Activated T-helper 2 cell treated with anti-CD3 and anti-CD28 coated beads, Interferon-gamma antibody, Interleukin-2, Interleukin-4, amounts not matched to agents 10 μg/mL and 5 μg/mL and 100 μg/mL, durations not matched to agents 14 hours and 24 hours and 36 hours (primary cell): ENCODE data around the gene ARHGEF16. TPM values are rescaled to one million over a fixed set of nuclear protein-coding genes. Genes with fewer than 3 reads are reported as not detected.

ENCODE experiments used
- DNase-seq: peaks from one replicate; pipeline ENCODE4 v3.0.0; 2021; ENCODE audit warnings: low spot score
- H3K27ac Mint-ChIP-seq: one replicate; pipeline ENCODE4 v1.8.0; 2021; ENCODE audit warnings: mixed read lengths
- H3K27me3 Mint-ChIP-seq: one replicate; pipeline ENCODE4 v1.8.0; 2021; ENCODE audit warnings: low read depth, mixed read lengths
- H3K36me3 Mint-ChIP-seq: one replicate; pipeline ENCODE4 v1.8.0; 2021; ENCODE audit warnings: low read depth, mixed read lengths
- H3K4me1 Mint-ChIP-seq: one replicate; pipeline ENCODE4 v1.8.0; 2021; ENCODE audit warnings: low read depth, mixed read lengths
- H3K4me3 Mint-ChIP-seq: one replicate; pipeline ENCODE4 v1.8.0; 2021; ENCODE audit warnings: low read depth, mild to moderate bottlenecking, moderate library complexity, mixed read lengths
- H3K9me3 Mint-ChIP-seq: one replicate; pipeline ENCODE4 v1.8.0; 2021; ENCODE audit warnings: mixed read lengths
- intact Hi-C: fragments of 100-400 bp; cut with micrococcal nuclease; formaldehyde crosslinking; loops from one replicate; pipeline ENCODE4 v1.15.1; 2023
- total RNA-seq: library from RNA; stranded (reverse); gene quantifications from 2 replicates; pipeline ENCODE4 v1.2.3, GENCODE V29; 2022

Gene ARHGEF16
- total RNA-seq, 1 donor from 2014 or later, result not detected

DNA sequence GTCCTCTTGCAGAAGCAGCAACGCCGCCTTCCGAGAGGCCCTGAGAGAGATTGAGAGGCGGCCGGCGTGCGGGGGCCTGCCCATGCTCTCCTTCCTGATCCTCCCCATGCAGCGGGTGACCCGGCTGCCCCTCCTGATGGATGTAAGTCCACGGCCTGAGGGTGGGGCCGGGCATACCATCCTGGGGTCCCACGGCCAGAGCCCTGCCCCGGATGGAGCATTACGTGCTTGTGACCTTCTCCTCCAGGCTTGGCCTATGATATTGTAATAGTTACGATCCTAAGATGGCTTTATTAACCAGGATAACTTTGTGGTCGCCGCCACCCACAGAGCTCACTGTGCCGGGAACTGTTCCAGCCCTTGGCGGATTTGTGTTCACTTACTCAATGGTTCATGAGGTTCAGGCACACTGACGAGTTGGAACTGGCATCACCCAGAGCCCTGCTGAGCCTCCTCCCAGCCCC, 18.9 kb downstream of the ARHGEF16 start:
- no peak for DNase-seq
- H3K36me3 Mint-ChIP-seq, result no peaks in the 10 kb centered on the region
- H3K4me3 Mint-ChIP-seq, result no peak overlapping the region
- intact Hi-C loops, result no loop called here
- no peaks in the 10 kb centered on the region for H3K27me3 Mint-ChIP-seq
- H3K4me1 Mint-ChIP-seq, result no peaks in the 10 kb centered on the region
- H3K9me3 Mint-ChIP-seq, result no peaks in the 10 kb centered on the region
- no peak overlapping the region for H3K27ac Mint-ChIP-seq

DNA sequence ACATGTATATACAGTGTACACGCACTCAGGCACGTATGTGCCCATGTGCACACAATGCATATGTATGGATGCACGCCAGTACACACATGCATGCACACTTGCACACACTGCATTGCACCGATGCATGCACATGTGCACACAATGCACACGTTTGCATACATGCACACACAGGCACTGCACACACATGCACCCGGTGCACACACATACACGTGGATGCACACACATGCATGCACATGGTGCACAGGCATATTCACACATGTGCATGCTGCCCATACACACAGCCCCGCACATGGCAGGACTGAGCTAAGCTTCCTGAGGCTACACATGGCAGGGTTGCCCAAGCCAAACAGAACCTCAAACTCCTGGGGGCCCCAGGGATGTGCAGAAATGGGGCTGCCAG, 19.6 kb downstream of the ARHGEF16 start:
- Mint-ChIP-seq H3K4me1 (no peaks in the 10 kb centered on the region), H3K27ac (no peak overlapping the region), H3K27me3 (no peaks in the 10 kb centered on the region), H3K36me3 (no peaks in the 10 kb centered on the region), H3K4me3 (no peak overlapping the region), H3K9me3 (no peaks in the 10 kb centered on the region)
- intact Hi-C loops, result no loop called here
- DNase-seq, result no peak

DNA sequence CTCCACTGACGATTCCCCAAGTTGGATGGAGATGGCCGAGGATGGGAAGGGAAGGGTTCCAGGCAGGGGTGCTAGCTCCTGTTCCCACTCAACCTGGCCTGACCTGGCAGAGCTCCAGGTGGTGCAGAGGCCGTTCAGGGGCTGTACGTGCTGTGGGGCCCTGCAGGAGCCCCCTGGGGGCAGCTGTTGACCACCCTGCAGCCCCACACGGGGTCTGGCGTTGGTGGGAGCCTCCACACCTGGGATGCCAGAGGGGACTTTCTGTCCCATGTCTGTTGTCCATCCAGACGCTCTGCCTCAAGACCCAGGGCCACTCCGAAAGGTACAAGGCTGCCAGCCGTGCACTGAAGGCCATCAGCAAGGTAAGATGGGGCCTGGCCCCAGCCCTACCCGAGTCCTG, 20.0 kb downstream of the ARHGEF16 start:
- Mint-ChIP-seq H3K4me3 (no peak overlapping the region), H3K36me3 (no peaks in the 10 kb centered on the region), H3K27me3 (no peaks in the 10 kb centered on the region), H3K27ac (no peak overlapping the region), H3K4me1 (no peaks in the 10 kb centered on the region), H3K9me3 (no peaks in the 10 kb centered on the region)
- intact Hi-C loops, result no loop called here
- no peak for DNase-seq

DNA sequence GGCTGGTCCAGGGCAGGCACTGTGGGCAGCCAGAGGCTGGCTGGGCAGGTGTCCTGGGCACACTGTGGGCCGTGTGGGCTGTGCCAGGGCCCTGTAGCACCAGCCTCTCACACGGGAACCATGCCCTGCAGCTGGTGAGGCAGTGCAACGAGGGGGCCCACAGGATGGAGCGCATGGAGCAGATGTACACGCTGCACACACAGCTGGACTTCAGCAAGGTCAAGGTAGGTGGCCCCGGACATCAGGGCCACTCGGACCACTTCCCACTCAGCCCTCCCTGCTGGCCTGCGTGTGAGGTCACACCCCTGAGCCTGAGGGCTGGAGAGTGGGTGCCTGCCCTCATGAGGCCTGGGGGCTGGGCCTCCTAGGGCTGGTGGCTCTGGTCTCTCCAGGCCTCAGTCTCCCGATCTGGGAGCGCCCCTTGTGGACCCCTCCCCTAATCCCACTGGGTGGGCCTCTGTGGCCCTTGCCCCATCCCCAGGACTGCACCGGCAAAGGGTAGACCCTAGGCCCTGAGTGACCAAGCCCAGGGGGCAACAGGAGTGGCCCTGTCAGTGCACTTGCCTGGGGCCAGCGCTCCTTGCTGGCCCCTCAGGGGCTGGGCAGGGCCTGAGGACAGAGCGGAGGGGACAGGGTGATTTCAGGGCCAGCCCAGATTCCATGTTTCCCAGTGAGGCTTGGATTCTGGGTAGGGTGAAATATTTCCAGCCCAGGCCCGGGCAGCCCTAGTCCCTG, 21.5 kb downstream of the ARHGEF16 start:
- Mint-ChIP-seq H3K27me3 (no peaks in the 10 kb centered on the region), H3K4me3 (no peak overlapping the region), H3K4me1 (no peaks in the 10 kb centered on the region)

DNA sequence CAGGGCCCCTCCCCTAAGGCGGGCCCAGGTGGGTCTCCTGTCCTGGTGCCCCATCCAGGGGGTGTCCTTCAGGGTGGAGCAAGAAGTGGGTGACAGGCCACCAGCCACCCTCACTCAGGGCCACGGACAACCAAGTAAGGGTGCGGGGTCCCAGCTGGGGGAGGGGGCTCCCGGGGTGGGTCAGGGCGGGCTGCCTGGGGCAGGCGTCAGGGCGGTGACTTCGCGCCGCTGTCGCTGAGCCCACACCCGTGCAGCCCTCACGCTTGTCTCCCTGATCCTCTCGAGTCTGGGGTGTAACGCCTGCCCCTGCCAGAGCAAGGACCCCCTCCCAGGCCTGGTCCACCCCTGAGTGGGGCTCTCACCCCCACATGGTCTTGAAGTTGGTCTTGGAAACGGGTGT, 22.2 kb downstream of the ARHGEF16 start:
- no peak overlapping the region for H3K27ac Mint-ChIP-seq
- H3K9me3 Mint-ChIP-seq, result no peaks in the 10 kb centered on the region
- H3K4me3 Mint-ChIP-seq, result no peak overlapping the region
- no peaks in the 10 kb centered on the region for H3K36me3 Mint-ChIP-seq
- DNase-seq, result no peak
- no peaks in the 10 kb centered on the region for H3K27me3 Mint-ChIP-seq
- no peaks in the 10 kb centered on the region for H3K4me1 Mint-ChIP-seq
- intact Hi-C loops, result no loop called here

More for the DNA sequence above, 21.5 kb downstream of the ARHGEF16 start:
- Mint-ChIP-seq H3K9me3 (no peaks in the 10 kb centered on the region), H3K27ac (no peak overlapping the region), H3K36me3 (no peaks in the 10 kb centered on the region)
- no peak for DNase-seq
- intact Hi-C loops, result no loop called here

DNA sequence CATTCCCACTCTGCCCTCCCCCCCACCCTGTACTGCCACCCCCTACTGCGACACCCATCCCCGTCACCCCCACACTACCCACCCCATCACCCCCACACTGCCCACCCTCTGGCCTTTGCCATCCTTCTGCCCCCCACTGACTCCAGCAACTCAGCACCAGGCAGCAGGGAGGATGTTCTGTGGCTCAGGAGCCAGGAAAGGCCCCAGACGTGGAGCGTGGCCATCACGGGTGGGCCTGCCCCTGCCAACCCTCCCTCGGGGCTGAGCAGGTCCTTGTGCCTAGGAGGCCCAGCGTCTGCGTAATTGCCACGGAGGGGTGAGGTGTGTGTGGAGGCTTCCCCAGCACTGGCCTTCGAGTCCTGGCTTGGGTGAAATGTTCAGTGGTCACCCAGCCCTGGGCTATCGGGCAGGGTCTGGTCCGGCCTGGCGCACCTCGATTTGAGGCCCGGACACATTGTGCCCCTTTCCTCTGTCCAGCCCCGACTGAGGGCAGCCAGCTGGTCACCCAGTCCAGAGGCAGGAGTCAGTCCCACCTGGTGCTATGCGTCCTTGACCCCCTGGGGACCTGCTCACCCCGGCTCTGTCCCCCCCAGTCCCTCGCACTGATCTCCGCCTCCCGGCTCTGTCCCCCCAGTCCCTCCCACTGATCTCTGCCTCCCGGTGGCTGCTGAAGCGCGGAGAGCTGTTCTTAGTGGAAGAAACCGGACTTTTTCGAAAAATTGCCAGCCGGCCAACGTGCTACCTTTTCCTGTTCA, 23.0 kb downstream of the ARHGEF16 start:
- Mint-ChIP-seq H3K4me1 (no peaks in the 10 kb centered on the region), H3K4me3 (no peak overlapping the region), H3K36me3 (no peaks in the 10 kb centered on the region), H3K27me3 (no peaks in the 10 kb centered on the region), H3K27ac (no peak overlapping the region), H3K9me3 (no peaks in the 10 kb centered on the region)
- intact Hi-C loops, result no loop called here
- DNase-seq, result no peak

DNA sequence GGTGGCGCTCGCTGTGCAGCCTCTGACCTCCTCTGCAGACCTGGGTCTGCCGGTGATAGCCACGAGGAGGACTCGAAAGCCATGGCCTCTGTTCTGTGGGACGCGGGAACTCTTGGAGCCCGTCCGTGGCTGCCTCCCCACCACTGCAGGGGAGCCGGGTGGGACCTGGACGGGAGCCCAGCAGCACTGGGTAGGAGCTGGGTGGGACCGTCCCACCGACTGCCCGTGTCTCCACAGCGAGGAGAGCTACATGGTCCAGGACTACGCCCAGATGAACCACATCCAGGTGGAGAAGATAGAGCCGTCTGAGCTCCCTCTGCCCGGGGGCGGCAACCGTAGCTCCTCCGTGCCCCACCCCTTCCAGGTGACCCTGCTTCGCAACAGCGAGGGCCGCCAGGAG, 23.7 kb downstream of the ARHGEF16 start:
- H3K36me3 Mint-ChIP-seq, result no peaks in the 10 kb centered on the region
- no peak for DNase-seq
- intact Hi-C loops, result no loop called here
- no peak overlapping the region for H3K4me3 Mint-ChIP-seq
- no peaks in the 10 kb centered on the region for H3K9me3 Mint-ChIP-seq
- no peak overlapping the region for H3K27ac Mint-ChIP-seq
- no peaks in the 10 kb centered on the region for H3K4me1 Mint-ChIP-seq
- H3K27me3 Mint-ChIP-seq, result no peaks in the 10 kb centered on the region

DNA sequence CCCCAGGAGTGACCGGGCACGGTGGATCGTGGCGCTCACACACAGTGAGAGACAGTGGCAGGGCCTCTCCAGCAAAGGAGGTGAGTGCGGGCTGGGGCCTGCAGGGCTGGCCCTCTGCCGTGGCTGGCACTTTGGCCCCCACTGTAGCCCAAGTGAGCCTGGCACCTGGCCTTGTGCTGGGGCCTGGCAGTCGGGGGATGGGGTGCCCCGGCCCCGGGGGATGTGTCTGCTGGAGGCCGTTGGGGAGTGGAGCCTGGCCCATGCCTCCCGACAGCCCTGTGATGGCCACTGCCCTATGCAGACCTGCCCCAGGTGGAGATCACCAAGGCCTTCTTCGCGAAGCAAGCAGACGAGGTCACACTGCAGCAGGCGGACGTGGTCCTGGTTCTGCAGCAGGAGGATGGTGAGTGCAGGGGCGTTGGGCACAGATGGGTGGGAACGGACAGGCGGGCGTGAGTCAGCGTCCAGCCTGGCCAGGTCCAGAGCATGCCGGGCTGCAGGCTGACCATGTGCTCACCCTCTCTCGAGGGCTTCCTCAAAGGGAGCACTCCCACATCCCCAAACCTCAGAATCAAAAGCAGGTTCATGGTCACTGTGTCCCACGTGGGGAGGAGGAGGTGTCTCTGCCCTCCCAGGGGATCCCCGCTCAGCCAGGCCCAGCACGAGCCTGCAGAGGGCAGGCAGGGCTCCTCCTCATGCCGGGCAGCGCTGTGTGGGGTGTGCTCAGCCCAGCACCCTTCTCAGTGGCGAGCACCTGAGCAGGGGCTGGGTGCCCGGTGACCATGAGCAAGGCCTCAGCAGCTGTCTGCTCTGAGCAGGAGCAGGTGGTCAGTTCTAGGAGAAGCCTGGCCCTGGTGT, 25.3 kb downstream of the ARHGEF16 start:
- intact Hi-C loops, result no loop called here
- Mint-ChIP-seq H3K9me3 (no peaks in the 10 kb centered on the region), H3K4me3 (no peak overlapping the region), H3K4me1 (no peaks in the 10 kb centered on the region), H3K36me3 (no peaks in the 10 kb centered on the region), H3K27me3 (no peaks in the 10 kb centered on the region), H3K27ac (no peak overlapping the region)
- DNase-seq, result no peak

DNA sequence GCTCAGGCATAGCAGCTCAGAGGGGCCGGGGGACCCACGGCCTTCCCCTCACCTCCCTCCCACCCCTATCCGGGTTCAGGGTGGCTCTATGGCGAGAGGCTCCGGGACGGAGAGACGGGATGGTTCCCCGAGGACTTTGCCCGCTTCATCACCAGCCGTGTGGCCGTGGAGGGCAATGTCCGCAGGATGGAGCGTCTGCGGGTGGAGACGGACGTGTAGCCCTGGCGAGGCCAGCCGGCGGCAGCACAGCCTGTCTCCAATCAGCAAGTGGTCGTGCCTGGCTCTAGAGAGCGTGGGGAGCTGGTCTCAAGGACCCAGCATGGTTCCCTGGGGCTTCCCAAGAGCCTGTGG, 25.9 kb downstream of the ARHGEF16 start:
- H3K4me3 Mint-ChIP-seq, result no peak overlapping the region
- no peak for DNase-seq
- H3K36me3 Mint-ChIP-seq, result no peaks in the 10 kb centered on the region
- no peaks in the 10 kb centered on the region for H3K9me3 Mint-ChIP-seq
- H3K27ac Mint-ChIP-seq, result no peak overlapping the region
- H3K4me1 Mint-ChIP-seq, result no peaks in the 10 kb centered on the region
- no peaks in the 10 kb centered on the region for H3K27me3 Mint-ChIP-seq
- intact Hi-C loops, result no loop called here

DNA sequence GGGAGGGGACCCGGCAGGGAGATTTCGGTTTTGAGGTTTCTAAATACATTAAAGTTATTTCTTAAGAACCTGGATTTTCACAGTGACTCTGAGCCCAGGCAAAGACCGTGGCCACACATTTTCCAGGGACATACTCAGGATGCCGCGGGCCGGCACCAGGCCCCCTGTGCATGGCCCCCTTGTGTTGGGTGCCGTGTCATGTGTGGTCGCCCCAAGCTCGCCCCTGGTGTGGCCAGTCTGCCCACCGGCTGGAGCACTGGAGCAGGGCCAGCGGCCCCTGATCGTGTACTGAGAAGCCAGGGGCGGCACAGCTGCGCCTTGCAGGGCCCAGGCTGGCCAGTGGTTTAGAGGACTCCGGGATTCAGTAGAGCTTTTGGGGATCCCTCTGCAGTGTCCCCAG, 26.6 kb downstream of the ARHGEF16 start:
- H3K36me3 Mint-ChIP-seq, result no peaks in the 10 kb centered on the region
- DNase-seq, result no peak
- H3K27ac Mint-ChIP-seq, result no peak overlapping the region
- no peaks in the 10 kb centered on the region for H3K9me3 Mint-ChIP-seq
- no peaks in the 10 kb centered on the region for H3K27me3 Mint-ChIP-seq
- intact Hi-C loops, result no loop called here
- H3K4me3 Mint-ChIP-seq, result no peak overlapping the region
- H3K4me1 Mint-ChIP-seq, result no peaks in the 10 kb centered on the region

DNA sequence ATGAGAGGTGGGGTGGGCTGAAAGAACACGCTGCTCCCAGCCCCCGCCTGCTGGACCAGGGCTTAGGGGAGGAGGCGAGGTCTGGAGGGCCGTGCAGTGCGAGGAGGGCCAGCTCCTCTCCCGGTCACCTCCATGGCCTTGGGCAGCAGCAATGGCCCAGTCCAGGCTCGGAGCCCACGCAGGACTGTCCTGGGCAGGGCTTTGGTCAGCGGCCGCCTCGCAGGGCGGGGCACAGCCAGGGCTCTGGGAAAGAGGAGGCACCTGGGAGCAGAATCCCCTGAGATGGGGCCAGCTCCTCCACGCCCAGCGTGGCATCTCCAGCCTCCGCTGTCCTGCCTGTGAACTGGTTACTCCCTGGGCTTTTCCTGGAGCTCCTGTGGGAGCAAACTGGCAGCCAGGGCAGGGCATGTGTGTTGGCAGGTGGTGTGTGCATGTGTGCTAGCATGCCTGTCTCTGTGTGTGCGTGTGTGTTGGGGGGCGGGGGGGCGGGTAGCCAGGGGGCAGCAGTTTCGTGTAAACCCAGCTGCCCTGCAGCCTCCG, 27.4 kb downstream of the ARHGEF16 start:
- Mint-ChIP-seq H3K4me1 (no peaks in the 10 kb centered on the region), H3K27ac (no peak overlapping the region), H3K27me3 (no peaks in the 10 kb centered on the region), H3K36me3 (no peaks in the 10 kb centered on the region), H3K4me3 (no peak overlapping the region), H3K9me3 (no peaks in the 10 kb centered on the region)
- DNase-seq, result no peak
- intact Hi-C loops, result no loop called here

DNA sequence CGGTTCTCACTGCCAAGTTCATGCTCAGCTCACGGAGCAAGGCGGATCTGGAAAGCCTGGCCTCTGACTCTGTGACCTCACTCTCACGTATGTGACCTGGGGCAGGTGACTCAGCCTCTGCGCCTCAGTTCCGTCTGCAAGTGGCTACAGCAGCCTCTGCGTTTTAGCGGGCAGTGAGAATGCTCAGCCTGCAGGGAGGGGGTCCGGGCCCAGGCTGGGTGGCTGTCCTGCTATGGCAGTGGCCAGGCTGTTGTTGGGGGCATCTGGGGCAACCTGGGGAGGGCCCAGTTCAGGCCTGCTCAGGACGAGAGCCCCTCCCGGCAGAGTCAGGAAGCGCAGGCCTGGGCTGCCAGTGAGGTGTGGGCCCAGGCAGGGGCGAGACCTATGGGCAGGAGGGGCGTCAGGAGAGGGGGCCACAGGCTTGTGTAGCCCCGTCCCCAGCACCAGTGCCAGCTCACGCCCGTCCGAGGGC, 27.9 kb downstream of the ARHGEF16 start:
- intact Hi-C loops, result no loop called here
- no peak for DNase-seq
- Mint-ChIP-seq H3K4me3 (no peak overlapping the region), H3K36me3 (no peaks in the 10 kb centered on the region), H3K9me3 (no peaks in the 10 kb centered on the region), H3K4me1 (no peaks in the 10 kb centered on the region), H3K27ac (no peak overlapping the region), H3K27me3 (no peaks in the 10 kb centered on the region)
